Caki2 (cell line): Measurements from ENCODE around the gene WBP11. TPM values are rescaled to one million over a fixed set of nuclear protein-coding genes. Genes with fewer than 3 reads are reported as not detected.
"Not testable (repeated sequence)": the region's sequence is repeated elsewhere in the genome, so short reads cannot be mapped to it uniquely, and the experiment has no call there.

ENCODE experiments used
- DNase-seq: peaks from one replicate; pipeline ENCODE4 v3.0.0-alpha.2; 2015; ENCODE audit warnings: low read depth
- in situ Hi-C: cut with HindIII; loops from 2 replicates; pipeline ENCODE4 v1.10.0; 2016; ENCODE audit warnings: low sequenced_read_pairs, low pct_unique_long_range_greater_than_20kb, mixed read lengths
- total RNA-seq: library from RNA; depleted of rRNA; stranded (reverse); fragments of >200 nt; shearing (Covaris generic); gene quantifications from 2 replicates; pipeline ENCODE4 v1.2.3, GENCODE V29; 2014; ENCODE audit warnings: low replicate concordance

Gene WBP11
- total RNA-seq, 1 experiment from 2014 or later = 11.0 TPM

DNA sequence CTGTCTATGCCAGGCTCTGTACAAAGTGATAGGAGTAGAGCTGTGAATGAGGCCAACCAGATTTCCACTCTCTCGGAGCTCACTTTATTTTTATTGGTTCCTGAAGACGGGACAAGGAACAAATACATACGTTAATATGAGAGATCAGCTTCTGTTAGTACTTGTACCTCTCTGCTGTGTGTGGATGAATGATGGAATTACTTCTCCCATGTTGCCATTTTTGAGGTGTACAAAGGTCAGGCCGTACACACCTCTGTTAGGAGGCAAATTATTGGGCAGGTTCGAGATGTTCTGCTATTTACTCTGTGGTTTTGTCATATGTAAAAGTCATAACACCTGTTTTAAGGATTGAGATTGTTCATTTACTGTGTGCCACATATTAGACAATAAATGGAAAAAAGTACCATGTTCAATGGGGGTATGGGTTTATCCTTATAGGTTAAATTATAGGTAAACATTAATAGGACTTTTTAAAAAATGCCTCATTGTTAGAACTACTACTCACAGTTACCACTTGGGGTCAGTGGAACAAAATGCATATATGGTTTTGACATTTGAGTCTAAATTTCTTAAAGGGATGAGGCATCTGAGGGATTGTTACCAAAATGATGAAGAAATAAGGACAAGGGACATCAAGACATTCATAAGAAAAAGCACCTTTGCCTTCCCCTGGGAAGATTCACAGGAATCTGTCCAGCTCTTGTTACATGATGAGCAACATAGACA lies 26.9 kb downstream of the WBP11 start:
- in situ Hi-C loops = no loop called here
- no peak for DNase-seq

DNA sequence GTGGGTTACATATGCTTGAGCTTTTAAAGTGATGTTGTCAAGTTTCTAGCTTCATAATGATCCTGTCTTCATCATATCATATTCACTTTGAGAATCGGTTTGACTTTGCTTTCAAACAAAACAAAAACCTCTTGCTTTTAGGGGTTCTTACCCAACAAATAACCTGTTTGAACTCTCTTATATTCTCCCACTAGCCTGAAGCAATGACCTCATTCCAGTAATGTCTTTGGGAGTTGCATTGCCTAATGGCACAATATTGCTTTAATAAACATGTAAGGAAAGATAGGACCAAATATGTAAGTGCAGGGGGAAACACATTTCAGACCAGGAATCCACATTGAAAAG lies 27.7 kb downstream of the WBP11 start:
- no peak for DNase-seq
- in situ Hi-C loops = no loop called here

DNA sequence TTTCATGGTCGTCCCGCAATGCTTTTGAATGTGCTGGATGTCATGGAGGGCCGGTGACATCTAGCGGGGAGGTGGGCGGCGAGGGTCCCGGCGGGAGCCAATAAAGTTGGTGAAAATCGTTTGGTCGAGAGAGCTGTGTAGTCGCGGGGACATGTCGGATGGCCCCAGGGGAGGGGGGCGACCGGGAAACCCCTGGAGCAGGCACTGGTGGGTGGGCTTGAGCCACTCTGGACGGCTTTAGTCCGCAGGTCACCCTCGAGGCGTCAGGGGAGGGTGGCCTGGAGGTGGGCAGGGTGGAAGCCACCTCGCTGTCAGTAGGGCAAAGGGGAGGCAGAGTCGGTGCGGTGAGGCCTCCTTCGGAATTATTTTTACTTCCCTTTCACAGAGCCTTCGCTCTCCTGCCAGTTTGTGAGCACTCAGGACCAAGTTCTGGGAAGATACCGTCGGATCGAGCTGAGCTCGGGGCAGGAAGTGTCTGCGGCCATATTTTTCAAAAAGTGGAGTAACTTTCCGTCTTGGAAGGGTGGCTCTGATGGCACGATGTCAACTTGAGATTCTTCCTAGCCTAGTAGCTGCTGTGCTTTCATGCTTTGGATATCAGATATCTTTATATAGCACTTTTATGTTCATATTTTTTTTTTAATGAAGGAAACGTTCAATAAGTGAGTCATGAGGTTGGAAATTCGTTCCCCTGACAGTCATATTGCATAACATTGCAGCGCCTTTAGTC lies 28.2 kb downstream of the WBP11 start:
- in situ Hi-C loops = no loop called here
- peak; percentile 54 for DNase-seq

DNA sequence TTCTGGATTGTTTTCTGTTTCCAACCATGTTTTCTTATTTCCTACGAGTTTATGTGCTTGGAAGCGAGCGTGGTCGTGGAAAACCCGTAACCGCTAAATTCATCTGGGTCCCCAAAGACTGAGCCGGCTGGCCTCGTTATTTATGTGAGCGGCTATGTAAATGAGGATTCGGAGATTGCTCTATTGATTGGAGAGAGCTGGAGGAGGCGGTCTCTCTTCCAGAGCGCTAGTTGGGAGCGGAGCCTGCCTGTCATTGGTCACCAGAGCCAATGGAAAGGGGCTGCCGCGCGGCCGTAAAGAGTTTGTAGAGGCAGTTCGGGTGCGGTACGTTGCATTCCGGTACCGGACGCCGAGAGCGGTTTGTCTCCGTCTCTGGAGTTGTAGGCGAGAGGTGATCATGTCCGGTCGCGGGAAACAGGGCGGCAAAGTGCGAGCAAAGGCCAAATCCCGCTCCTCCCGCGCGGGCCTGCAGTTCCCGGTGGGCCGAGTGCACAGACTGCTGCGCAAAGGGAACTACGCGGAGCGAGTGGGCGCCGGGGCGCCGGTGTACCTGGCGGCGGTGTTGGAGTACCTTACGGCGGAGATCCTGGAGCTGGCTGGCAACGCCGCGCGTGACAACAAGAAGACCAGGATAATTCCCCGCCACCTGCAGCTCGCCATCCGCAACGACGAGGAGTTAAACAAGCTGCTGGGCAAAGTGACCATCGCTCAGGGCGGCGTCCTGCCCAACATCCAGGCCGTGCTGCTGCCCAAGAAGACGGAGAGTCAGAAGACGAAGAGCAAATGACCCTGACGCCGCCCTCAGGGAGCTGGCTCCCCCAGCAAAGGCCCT lies 29.0 kb downstream of the WBP11 start:
- peak; percentile 97 for DNase-seq
- in situ Hi-C loops = no loop called here

DNA sequence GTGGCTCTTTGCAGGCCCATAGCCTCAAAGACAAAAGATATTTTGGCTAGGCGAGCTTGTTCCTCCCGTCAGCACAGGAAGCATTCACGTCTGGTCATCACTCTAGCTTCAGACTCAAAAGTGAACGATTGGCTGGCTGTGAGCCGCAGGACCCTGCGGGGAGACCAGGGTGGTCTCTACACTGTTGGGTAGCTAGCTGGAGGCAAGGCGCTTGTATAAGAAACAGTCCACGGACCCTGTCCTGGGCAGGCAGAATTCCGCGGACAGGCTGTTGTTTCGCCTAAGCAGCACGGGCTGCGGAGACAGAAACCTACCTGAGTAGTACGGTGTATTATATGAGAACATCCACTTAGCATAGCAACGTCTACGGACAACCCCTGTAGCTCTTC lies 29.6 kb downstream of the WBP11 start:
- in situ Hi-C loops = no loop called here
- DNase-seq = no peak

GRCh38 chr12:14772946-14773345 lies 30.3 kb downstream of the WBP11 start:
- no peak for DNase-seq
- in situ Hi-C loops = no loop called here

DNA sequence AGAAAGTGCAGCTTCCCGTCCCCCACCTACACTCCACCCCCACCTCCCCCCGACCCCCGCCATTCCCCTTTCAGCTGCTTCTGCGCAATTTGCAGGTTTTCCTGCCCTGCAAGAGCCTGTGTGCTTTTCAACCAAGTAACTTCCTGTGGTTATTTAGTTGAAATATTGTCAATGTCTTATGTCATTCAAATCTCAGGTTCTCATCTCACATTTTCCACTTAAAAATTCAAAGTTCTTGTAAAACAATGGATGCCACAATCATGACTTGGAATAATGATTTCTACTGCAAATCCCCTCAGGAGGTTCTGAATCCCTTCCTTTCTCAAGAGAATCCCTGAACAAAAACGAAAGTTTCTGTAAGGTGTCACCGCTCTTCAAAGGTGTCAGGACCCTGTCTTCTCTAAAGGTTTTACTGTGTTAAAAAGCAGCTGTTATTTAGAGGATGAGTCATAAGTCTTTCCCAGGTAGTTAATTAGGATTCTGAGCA lies 31.6 kb downstream of the WBP11 start:
- in situ Hi-C loops = no loop called here

GRCh38 chr12:14770496-14771461 lies 32.5 kb downstream of the WBP11 start:
- peak; percentile 98 for DNase-seq
- in situ Hi-C loops = no loop called here

More for the DNA sequence above, 31.6 kb downstream of the WBP11 start:
- DNase-seq = peak; percentile 33

DNA sequence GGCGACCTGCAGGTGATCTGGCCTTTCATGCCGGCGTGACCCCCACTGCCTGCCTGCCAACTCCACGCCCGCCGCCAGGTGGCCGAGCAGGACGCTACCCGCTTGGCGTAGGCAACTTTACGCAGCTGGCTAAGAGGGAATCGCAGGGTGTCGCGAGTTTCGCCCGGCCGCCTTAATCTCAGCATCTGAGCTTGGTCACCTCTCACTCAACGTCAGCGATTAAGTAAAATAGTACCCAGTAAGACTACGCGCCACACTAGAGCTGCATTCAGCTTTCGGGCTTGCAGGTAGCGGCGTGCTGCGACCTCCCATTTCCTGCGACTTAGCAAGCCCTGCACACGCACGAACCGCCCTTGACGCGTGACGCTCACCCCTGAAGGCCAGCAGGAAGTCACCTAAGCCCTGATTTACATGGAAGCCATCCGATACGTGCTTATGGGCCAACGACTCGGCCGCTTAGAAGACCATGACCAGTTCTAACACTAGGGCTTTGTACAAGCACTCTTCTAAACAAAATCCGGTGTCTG lies 33.2 kb downstream of the WBP11 start:
- in situ Hi-C loops = no loop called here
- DNase-seq = peak; percentile 93

DNA sequence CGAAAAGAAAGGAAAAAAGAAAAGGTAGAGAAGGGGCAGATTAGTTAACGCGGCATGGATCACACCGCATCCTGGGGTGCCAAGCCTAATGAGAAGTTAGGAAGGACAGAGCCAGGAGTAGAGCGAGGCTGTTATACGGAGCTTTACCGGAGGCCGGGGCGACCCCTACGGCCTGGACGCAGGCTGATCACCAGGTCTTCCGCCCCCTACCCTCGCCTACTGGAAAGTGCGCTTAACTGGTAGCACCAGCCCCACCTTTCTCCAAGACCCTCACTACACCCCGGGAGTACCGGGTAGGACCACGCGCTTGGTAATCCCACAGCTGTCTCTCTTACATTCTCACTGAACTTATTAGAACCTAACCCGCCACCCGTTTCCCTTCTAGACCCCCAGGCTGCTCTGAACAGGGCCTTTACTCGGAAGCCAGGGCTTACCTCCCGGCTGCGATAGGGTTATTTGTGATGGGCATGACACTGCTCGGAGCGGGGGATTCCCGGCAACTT lies 33.8 kb downstream of the WBP11 start:
- in situ Hi-C loops = no loop called here
- no peak for DNase-seq

DNA sequence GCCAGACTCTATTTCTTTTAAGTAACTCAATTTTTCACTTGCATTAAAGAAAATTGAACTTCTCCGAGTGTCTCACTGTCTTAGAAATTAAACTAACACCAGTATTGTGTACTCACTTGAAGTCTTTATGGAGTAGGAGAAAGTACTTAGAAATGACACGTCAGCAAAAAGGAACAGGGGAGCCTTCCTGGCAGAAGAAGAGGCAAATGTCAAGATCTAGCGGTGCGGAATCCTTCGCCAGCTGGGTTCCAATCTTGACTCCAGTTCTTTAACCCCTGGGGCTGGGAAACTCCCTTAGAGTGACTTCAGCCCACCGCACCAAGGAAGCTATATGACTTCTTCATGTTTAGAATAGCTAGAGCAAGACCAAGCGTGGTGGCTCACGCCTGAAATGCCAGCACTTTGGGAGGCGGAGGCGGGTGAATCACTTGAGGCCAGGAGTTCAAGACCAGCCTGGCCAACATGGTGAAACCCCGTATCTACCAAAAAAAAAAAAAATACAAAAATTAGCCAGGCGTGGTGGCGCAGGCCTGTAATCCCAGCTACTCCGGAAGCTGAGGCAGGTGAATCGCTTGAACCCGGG lies 34.4 kb downstream of the WBP11 start:
- peak; percentile 47 for DNase-seq
- in situ Hi-C loops = no loop called here

DNA sequence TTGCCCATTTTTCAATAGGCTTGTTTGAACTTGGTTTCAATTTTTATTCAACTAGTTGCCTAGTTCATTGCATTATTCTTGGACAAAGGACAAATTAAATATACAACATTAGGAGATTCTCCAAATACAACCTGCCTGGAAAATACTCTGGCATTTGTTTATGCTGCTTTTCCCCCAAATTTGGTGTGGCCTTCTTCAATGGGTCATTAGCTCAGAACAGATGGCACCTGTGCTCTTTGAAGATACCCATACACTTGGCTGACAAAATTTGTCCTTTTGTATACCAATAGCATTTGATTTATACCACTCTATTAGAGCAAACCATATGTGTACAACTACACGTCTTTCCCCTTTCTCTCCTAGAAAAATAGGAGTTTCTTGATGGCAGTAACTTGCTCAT lies 35.7 kb downstream of the WBP11 start:
- in situ Hi-C loops = no loop called here
- DNase-seq = no peak

- in situ Hi-C loops = no loop called here
- DNase-seq = no peak
Measured at GRCh38 chr12:14766649-14767215, 36.5 kb downstream of the WBP11 start.

- in situ Hi-C loops = not testable (repeated sequence)
Measured at GRCh38 chr12:14766020-14766419, 37.3 kb downstream of the WBP11 start.

GRCh38 chr12:14765398-14765797 lies 37.9 kb downstream of the WBP11 start:
- DNase-seq = no peak

More at GRCh38 chr12:14766020-14766419, 37.3 kb downstream of the WBP11 start:
- not testable (repeated sequence) for DNase-seq

DNA sequence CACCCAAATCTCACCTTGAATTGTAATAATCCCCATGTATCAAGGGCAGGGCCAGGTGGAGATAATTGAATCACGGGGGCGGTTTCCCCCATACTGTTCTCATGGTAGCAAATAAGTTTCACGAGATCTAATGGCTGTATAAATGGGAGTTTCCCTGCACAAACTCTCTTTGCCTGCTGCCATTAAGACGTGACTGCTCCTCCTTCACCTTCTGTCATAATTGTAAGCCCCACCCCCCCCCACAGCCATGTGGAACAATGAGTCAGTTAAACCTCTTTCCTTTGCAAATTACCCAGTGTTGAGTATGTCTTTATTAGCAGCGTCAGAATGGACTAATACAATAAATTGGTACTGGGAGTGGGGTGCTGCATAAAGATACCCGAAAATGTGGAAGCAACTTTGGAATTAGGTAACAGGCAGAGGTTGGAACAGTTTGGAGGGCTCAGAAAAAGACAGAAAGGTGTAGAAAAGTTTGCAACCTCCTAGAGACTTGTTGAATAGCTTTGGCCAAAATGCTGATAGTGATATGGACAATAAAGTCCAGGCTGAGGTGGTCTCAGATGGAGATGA lies 43.5 kb downstream of the WBP11 start:
- in situ Hi-C loops, DNase-seq: not testable (repeated sequence)

More at GRCh38 chr12:14765398-14765797, 37.9 kb downstream of the WBP11 start:
- in situ Hi-C loops = no loop called here
